Adrenal gland (tissue), 5 donors: ENCODE results near the gene PPP1R9A.

Experiments
- CTCF ChIP-seq, 6 experiments: fragments of 450-650 bp in 4 of 6; fragments of 200-600 bp in 2 of 6; sonication (generic) in 1 of 6; IDR thresholded peaks; 1 replicate in 5 of 6; 2 replicates in 1 of 6; pipeline versions ENCODE4 v1.5.1 to v1.8.0; 2016 to 2021; ENCODE audit warnings: antibody characterized with exemption in 6 of 6, mild to moderate bottlenecking in 2 of 6, moderate library complexity in 1 of 6
- POLR2A ChIP-seq, 2 donors: fragments of 450-650 bp; IDR thresholded peaks; one replicate each; pipeline ENCODE4 v1.6.1; 2017; ENCODE audit warnings: antibody characterized with exemption in 2 of 2, mild to moderate bottlenecking in 2 of 2, moderate library complexity in 1 of 2
- donor health status: DM: no; HTN: no; CAD: no.

- TF ChIP-seq CTCF (IDR thresholded peaks at IDR 0.05) = no peak
- no peak for TF ChIP-seq POLR2A (IDR thresholded peaks at IDR 0.05)
Measured at GRCh38 chr7:95056107-95056739, 148.8 kb downstream of the PPP1R9A start.
